C4-2B (cell line): ENCODE results near the gene LRRC15.

ENCODE experiments used
- ZFX ChIP-seq: fragments of 450-650 bp; IDR thresholded peaks from 2 replicates; pipeline ENCODE4 v1.6.1; 2017
- TF ChIP-seq, protein P1 (sequence below): fragments of 450-650 bp; conservative IDR thresholded peaks from 2 replicates; pipeline ENCODE4 v1.5.1; 2017; ENCODE audit warnings: mild to moderate bottlenecking

DNA sequence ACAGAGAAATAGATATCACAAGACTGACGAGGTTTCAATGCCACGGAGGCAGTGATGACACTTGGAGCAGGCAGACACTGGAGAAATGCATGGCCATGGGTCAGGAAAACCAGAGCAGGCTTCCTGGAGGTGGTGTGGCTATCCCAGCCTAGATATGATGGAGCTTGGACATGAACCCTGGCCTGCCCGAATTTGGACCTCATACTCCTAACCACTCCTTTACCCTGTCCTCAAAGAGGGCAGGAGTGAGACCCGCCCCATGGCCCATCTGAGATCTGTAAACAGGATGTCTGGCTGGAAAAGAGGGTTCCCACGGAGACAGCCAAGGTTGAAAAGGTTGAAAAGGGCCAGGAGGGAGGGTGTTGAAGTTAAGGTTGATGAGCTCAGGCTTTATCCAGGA, 49.4 kb downstream of the LRRC15 start:
- TF ChIP-seq, protein P1, sequence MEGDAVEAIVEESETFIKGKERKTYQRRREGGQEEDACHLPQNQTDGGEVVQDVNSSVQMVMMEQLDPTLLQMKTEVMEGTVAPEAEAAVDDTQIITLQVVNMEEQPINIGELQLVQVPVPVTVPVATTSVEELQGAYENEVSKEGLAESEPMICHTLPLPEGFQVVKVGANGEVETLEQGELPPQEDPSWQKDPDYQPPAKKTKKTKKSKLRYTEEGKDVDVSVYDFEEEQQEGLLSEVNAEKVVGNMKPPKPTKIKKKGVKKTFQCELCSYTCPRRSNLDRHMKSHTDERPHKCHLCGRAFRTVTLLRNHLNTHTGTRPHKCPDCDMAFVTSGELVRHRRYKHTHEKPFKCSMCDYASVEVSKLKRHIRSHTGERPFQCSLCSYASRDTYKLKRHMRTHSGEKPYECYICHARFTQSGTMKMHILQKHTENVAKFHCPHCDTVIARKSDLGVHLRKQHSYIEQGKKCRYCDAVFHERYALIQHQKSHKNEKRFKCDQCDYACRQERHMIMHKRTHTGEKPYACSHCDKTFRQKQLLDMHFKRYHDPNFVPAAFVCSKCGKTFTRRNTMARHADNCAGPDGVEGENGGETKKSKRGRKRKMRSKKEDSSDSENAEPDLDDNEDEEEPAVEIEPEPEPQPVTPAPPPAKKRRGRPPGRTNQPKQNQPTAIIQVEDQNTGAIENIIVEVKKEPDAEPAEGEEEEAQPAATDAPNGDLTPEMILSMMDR = no peak
- TF ChIP-seq ZFX = no peak
